ENCODE data around the gene FBXL7.

DNA sequence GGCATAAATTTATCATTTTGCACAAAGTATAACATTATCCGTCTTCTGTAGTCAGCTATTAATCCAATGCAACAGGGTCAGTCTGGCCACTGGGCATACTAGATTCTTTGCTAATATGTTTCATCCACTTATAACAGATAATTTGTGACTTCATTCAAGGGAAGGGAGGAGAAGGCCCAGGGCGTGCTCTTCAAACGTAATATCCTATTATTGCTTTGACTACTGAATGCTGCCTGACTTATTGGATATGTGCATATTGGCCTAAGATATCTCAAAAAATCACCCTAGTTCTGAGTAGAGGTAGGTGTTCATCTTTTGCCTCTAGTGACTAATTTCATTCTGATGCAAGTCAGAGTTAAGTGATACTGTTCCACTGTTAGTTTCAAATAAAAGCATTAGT, 6.9 kb downstream of the FBXL7 start:
- TF ChIP-seq, protein P1, sequence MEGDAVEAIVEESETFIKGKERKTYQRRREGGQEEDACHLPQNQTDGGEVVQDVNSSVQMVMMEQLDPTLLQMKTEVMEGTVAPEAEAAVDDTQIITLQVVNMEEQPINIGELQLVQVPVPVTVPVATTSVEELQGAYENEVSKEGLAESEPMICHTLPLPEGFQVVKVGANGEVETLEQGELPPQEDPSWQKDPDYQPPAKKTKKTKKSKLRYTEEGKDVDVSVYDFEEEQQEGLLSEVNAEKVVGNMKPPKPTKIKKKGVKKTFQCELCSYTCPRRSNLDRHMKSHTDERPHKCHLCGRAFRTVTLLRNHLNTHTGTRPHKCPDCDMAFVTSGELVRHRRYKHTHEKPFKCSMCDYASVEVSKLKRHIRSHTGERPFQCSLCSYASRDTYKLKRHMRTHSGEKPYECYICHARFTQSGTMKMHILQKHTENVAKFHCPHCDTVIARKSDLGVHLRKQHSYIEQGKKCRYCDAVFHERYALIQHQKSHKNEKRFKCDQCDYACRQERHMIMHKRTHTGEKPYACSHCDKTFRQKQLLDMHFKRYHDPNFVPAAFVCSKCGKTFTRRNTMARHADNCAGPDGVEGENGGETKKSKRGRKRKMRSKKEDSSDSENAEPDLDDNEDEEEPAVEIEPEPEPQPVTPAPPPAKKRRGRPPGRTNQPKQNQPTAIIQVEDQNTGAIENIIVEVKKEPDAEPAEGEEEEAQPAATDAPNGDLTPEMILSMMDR (conservative IDR thresholded peaks at IDR 0.05; ENCODE audit: low read length), result no peak
- TF ChIP-seq EZH2phosphoT487 (IDR thresholded peaks at IDR 0.05; ENCODE audit: borderline replicate concordance, low read depth, low read length), result no peak
